Measurements from ENCODE around the gene BRMS1.
"Not testable (repeated sequence)": the region's sequence is repeated elsewhere in the genome, so short reads cannot be mapped to it uniquely, and the experiment has no call there.

BRMS1 gene

GRCh38 chr11:66322732-66323427 is 22.0 kb downstream of the BRMS1 start:
- no peak for DNase-seq (ENCODE audit: low read depth)

- no peak for DNase-seq (ENCODE audit: low read depth)
Measured at GRCh38 chr11:66321606-66322005, 23.3 kb downstream of the BRMS1 start.

DNA sequence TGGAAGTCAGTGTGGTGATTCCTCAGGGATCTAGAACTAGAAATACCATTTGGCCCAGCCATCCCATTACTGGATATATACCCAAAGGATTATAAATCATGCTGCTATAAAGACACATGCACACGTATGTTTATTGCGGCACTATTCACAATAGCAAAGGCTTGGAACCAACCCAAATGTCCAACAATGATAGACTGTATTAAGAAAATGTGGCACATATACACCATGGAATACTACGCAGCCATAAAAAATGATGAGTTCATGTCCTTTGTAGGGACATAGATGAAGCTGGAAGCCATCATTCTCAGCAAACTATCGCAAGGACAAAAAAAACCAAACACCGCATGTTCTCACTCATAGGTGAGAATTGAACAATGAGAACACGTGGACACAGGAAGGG is 24.2 kb downstream of the BRMS1 start:
- not testable (repeated sequence) for DNase-seq (ENCODE audit: low read depth)

GRCh38 chr11:66320289-66320688 is 24.6 kb downstream of the BRMS1 start:
- not testable (repeated sequence) for DNase-seq (ENCODE audit: low read depth)

DNA sequence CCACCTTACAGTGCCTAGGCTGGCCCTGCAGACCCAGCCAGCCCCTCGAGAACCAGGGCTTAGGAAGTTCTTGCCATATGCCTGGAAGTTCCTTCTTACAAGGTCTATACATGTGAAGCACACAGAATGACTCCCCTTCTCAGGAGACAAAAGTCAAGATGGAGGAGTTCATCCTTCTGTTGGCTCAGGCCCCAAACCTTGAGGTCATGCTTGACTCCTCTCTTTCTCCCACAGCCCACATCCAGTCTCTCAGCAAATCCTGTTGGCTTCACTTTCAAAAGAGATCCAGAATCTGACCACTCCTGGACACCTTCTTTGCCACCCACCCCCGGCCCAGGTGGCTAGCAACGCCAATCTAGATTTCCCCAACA is 26.3 kb downstream of the BRMS1 start:
- DNase-seq (ENCODE audit: low read depth), result no peak

GRCh38 chr11:66317723-66318599 is 26.9 kb downstream of the BRMS1 start:
- peak; percentile 58 for DNase-seq (ENCODE audit: low read depth)

DNA sequence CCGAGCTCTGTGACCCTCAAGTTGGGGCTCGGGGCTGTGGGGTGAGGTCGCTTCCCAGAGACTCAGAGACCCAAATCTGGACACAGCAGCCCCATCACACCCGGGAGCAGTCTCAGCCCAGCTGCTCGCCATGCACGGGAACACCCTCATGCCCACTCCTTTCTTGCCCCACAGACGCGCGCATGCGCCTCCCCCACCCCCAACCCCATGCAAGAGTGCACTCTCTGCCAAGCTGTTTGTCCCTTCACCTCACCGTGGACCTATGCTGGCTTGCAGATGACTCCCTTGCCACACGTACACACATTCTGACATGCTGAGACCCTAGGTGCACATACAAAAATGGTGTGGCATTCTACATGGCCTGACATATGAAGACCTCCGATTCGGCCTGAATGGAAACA is 27.6 kb downstream of the BRMS1 start:
- no peak for DNase-seq (ENCODE audit: low read depth)

GRCh38 chr11:66316849-66317251 is 28.1 kb downstream of the BRMS1 start, which contains the start of gene CD248:
Gene CD248 (minus strand): TSS chr11:66317044. CDS start chr11:66317027, 17 bp downstream.
- no peak for DNase-seq (ENCODE audit: low read depth)

DNA sequence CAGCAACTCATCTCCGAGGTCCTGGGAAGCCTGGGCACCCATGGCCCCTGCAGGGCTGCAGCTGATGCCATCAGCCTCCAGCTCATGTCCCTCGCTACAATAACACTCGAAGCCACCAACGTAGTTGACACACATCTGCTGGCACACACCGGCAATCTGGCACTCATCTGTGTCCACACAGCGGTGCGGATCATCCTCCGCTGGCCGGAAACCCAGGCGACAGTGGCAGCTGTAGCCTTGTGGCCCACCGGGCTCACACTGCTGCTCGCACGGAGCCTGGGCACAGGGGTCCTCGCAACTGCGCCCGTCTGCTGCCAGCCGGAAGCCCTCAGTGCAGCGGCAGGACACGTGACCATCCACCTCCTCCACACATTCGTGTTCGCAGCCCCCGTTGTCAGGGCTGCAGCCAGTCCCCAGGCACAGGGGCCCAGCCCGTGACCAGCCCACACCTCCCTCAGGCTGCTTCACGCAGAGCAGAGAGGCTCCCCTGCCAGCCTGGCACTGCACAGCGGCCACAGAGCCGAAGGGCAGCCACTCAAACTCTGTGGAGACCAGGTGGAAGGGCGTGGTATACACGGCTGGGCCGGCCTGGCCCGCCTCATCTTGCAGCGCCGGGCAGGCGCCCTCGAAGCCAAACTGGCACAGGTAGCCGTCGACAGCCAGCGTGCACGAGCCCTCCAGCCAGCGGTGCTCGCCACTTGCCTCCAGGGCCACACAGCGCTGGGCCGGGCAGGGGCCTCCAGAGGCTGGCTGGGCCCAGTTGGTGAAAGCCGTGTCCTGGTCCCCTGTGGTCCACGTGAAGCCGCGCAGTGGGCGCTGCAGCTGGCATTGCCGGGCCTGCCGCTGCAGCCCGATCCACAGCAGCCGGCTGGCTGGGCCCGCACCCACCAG is 28.7 kb downstream of the BRMS1 start:
- no peak for DNase-seq (ENCODE audit: low read depth)

GRCh38 chr11:66315498-66315885 is 29.4 kb downstream of the BRMS1 start:
- no peak for DNase-seq (ENCODE audit: low read depth)

DNA sequence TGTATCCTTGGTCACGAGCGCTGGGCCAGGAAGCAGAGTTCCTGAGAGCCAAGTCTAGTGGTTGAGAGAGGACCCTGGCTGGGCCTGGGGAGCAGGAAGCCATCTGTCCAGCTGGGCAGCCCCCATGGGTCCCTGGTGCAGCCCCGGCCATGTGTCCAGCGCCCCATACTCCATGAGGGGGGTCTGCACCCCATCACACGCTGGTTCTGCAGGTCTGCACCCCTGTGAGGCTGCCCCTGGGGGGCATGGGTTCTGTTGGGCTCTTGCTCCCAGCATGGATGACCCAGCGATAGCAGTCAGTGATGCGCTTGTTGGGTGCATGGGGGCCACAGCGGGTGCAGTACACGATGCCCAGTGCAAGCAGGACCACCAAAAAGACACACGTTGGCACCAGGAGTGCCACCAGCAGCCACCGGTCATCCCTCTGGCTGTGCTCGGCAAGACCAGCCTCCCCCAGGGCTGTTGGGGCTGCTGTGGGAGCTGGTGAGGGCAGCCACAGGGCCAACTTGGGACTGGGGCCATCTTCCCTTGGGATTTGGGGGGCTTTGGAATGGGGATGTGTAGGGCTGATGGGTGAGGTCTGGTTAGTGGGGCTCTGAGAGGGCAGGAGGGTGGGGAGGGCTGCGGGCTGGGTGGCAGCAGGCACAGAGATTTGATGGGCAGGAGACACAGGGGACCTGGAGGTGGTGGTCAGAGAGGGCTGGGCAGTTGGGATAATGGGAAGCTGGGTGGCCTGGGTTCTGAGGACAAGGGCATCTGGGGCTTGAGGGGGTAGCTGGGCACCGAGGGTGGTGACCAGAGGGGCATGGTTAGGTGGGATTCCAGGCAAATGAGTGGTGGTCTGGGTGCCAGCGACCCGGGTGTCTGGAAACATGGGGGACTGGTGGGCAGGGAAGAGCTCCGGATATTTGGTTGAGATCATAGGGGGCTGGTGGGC is 30.1 kb downstream of the BRMS1 start:
- no peak for DNase-seq (ENCODE audit: low read depth)

DNA sequence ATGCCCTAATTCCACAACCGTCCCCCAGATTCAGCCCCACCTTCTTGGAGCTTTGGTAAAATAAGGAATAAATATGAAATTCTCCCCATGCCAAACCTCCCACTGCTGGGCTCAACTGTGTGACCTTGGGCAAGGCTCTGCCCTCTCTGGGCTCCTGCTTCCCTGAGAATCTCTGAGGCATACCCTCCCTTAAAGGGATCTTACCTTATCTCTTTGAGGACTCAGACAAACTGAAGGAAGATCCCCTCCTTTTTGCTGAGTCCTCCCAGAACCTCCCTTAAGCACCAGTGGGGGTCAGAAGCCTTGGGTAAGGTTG is 30.8 kb downstream of the BRMS1 start:
- DNase-seq (ENCODE audit: low read depth), result no peak

DNA sequence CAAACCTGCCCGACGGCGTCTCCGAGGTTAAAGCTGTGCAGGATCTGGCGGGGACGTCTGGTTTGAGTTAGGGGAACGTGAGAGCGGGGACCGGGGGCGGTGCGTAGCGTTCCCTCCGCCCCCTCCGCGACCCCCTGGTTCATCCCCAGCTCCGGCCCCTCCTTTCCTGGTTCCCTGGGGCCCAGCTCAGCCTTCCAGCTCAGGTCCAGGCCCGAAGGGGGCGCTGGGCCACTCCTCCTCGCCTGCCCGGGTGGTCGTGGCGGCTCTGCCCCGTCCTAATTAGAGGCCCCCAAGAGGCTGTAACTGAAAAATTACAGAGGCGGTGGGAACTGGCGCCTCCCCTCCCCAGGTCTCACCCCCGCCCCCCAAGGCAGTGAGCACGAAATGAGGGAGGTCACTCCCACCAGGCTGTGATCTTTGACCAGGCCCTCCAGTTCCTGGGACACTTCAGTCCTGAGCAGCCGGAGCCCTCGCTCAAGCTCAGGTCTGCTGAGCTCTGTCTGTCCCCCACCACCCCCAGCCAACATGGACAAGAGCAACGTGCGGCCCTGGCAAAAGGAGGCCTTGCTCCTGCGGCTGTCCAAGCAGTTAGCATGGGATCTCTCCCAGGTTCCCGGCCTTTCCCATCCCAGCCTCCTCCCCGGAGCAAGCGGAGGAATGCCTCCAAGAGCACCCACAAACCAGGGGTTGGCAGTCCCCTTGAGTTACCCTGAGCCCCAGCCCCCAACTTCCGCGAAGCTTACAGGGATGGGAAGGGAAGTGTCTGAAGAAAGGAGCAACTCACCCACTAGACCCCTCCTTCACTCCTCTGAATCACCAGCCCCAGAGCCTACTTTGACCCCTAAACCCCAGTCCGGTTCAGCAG is 31.4 kb downstream of the BRMS1 start:
- DNase-seq (ENCODE audit: low read depth), result no peak

GRCh38 chr11:66312549-66313320 is 32.2 kb downstream of the BRMS1 start:
- DNase-seq (ENCODE audit: low read depth), result peak; percentile 97

DNA sequence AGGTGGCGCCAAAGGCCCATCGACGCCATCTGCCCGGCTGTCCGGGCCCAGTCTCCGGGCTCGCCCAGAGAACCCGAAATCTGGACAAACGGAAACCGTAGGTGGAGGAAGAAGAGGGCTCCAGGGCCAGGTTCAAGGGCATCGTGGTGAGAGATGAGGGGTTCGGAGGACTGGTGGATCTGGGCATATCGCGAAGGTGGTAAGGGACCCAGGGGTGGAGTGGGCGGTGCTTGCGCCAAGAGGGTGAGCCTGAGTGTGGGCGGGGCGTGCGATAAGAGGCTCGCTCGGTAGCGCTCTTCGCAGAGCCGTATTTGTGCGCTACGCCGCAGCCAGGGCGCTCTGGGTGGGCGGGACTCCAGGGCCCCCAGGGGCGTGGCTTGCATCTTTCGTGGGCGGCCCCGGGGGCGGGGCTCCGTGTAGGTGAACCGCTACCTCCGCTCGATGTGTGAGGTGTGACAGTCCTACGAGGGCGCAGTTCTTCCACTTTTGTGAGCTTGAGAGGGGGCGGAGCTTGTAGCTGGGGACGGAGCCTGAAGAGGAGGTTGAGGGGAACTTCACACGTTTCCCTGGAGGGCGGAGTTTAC is 32.8 kb downstream of the BRMS1 start:
- DNase-seq (ENCODE audit: low read depth), result peak; percentile 98

DNA sequence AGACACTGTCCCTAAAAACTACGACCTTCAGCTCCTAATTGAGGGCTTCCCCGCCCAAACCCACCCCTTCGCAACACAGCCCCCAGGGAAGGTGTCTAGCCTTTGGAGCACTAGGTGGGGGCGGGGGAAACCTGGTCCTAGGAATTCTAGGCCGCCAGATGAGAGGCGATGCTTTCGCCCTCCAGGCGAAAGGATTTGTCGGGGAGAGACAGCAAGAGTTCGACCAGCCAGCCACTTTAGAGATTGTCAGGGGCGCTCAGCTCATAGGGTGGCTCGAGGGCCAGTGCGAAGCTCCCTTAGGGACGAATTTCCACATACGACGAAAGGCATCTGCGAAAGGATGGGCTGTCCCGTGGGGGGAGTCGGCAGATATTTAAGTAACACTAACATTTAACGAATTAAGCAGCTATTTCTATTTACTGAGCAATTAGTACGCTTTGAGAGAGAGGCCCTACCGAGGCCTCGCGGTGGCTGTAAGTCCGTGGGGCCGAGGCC is 33.4 kb downstream of the BRMS1 start:
- DNase-seq (ENCODE audit: low read depth), result no peak

DNA sequence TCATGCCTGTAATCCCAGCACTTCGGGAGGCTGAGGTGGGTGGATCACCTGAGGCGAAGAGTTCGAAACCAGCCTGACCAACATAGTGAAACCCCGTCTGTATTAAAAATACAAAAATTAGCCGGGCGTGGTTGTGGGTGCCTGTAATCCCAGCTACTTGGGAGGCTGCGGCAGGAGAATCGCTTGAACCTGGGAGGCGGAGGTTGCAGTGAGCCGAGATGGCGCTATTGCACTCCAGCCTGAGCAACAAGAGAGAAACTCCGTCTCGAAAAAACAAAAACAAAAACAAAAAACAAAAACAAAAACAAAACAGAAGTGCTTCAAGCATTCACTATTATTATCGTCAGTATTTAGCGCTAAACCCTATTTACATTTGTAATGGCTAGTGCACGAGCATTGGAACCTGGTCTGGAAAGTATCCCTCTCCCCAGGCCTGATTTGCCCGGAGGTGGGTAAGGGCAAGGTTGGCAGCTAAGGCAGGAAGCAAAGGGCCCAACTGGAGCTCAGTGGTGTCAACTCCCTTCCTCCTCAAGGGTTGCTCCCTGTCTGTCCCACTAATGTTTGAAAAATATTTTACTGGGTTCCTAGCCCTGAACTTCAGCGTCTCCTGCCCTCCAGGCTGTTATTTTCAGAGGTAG is 34.0 kb downstream of the BRMS1 start:
- DNase-seq (ENCODE audit: low read depth), result not testable (repeated sequence)

DNA sequence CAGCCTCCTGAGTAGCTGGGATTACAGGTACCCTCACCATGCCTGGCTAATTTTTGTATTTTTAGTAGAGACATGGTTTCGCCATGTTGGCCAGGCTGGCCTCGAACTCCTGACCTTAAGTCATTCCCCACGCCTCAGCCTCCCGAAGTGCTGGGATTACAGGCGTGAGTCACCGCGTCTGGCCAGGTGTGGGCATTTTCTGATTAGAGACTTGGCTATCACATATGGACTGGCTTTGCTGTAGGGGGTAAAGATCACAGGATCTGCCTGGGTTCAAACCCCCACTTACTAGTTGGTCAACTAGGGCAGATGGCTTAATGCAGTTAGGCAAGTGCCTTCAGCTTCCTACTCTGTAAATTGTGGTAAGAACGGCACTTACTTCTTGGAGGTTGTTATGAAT is 34.6 kb downstream of the BRMS1 start:
- no peak for DNase-seq (ENCODE audit: low read depth)

DNA sequence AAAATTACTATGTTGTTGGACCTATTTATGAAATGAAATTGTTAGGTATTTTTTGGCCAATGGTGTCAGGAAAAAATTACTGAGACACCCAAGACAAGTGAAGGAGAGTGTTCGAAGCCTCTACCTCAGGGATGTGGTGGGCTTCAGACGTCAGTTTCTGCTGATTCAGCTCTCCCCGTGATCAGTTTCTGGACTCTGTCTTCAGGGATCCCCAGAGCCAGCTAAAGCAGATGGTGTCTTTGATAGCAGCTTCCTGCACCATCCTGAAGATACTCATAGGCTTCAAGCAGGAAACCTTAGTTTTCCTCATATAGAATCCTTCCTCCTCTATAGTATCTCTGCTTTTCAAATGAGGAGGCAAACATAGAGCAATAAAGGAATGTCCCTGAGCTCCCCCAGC is 35.4 kb downstream of the BRMS1 start:
- DNase-seq (ENCODE audit: low read depth), result no peak
